DMS79 (cell line): ENCODE measurements around the gene HMGB4.

Source experiments
- DNase-seq: peaks from one replicate; lab custom pipeline; 2025; lab: John Stamatoyannopoulos, UW

HMGB4 gene

DNA sequence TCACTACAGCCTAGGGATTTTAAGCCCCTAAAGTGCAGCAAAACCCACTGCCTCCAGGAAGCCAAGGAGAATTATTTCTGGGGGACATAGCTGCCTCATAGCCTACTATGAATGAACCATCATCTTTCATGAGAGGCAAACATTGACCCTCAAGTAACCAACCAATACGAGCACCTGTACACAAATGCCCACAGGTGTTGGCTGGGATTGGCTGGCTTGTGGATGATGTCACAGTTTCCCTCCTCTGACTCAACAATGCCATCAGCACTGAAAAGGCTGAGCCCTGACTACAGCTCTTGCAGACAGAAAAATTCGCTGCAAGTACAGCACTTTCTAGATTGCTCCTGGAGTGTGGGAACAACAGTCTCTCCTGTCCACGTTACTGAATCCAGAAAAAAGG is at the start of gene HMGB4:
Gene HMGB4 (plus strand): TSS at position 301 of the 400 bp plus-strand sequence. CDS start 113 bp downstream, outside the sequence.
- DNase-seq, result no peak

- DNase-seq, result no peak
Measured at GRCh38 chr1:33814166-33814565, 49.7 kb upstream of the HMGB4 start.

DNA sequence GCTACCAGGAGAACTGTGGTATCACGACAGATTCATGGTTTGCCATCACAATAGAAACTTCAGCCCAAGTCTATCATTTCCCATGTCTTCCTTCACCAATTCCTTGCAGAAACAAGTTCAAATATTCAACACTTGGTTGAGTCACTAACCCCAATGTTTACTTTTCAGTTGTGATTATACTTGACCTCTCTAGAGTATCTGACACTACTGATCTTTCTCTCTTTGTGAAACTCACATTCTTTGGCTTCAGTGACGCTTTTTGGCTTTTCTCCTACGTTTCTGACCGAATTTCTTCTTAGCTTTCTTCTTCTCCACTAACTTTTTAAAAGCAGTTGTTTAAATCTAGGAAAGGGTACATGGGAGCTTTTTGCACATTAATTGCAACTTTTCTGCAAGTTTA is 48.8 kb upstream of the HMGB4 start:
- no peak for DNase-seq

GRCh38 chr1:33818071-33818470 is 45.8 kb upstream of the HMGB4 start:
- peak; percentile 5 for DNase-seq

GRCh38 chr1:33819290-33819912 is 44.5 kb upstream of the HMGB4 start:
- no peak for DNase-seq

GRCh38 chr1:33819913-33820311 is 44.0 kb upstream of the HMGB4 start:
- DNase-seq, result no peak

GRCh38 chr1:33820804-33821203 is 43.1 kb upstream of the HMGB4 start:
- DNase-seq, result no peak

- no peak for DNase-seq
Measured at GRCh38 chr1:33821291-33821690, 42.6 kb upstream of the HMGB4 start.

- no peak for DNase-seq
Measured at GRCh38 chr1:33822396-33822795, 41.5 kb upstream of the HMGB4 start.

DNA sequence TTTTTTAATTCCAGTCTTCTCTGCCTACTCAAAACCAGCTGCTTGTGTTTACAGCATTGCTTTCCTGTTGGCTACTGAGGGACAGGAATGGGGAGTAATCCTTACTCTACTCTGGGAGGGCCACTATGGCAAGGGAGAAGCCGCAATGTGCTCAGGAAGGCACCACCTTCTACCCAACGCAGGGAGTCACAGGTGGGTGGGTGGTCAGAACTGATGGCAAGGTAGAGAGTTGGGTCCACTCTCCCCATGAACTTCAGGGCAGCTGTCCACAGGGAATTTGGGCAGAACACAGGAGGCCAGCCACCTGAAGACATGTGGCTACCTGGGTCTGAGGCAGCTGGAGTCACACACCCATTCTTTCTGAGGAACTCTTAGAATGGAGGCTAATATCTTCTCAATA is 40.5 kb upstream of the HMGB4 start:
- no peak for DNase-seq

DNA sequence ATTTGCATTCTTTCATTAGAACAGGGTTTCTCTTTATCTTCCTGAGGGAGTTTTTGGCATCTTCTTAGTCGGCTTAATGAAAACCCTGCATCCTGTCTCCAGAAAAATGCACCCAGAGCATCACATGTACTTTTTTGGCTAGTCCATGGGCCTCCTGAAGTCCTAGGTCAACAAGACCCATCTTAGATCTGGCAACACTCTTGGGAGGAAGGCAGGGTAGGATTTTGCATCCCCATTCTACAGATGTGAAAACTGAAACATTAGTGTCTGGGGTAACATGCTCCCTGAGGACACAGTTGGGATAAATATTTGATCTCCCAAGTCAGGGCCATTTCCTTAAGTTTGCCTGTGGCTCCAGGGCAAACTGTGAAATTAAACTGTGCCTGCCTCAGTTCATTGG is 40.0 kb upstream of the HMGB4 start:
- DNase-seq, result no peak

DNA sequence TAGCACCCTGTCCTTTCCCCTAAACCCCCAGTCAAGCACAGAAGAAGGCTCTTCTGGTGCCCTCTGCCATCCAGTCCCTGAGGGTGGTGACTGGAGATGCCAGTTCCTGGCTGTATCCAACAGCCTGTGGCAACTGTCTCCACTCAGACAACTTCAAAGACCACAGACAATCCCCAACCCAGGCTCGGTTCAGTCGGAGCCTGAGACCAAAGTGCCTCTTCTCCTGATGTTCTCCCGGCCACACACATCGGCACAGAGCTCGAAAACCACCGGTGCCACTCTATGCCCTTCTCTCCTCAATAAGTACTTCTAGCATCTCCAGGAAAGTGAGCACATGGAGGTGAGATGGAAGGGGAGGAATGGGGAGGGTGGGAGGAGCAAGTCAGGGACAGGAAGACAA is 39.6 kb upstream of the HMGB4 start:
- DNase-seq, result no peak

DNA sequence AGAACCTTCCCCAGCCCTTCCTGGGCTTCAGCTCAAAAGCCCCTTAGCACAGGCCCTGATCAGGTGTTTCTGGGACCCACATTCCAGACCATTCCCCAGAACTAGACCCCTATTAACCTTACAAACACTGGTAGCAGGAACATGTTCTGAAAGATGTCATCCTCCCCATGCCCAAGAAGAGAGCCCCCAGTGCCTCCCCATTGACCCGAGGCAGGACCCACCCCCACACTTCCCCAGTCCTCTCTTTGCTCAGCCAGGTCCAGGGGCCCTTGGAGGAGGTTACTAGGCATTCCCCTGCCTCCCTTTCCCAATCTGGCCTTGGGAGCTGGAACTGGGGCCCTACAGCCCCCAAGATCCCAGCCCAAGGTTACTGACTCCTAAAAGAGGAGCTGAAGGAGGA is 38.9 kb upstream of the HMGB4 start:
- no peak for DNase-seq

DNA sequence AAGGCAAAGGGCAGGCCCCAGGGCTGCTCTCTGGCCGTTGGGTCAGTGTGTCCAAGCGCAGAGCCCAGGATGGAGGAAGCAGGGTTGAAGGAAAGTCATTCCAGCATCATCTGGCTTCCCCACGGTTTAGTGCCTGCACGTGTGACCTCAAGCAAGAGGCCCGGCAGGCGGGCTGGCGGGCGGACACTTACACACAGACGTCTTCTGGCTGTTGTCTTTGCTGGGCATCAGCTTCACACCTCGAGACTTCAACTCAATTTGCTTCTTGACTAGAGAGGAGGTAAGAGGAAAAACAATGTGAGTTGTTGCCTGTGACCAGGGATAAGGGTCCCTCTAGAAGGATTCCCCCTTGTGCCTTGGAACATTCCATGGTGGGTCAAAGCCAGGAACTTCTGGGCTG is 38.4 kb upstream of the HMGB4 start:
- no peak for DNase-seq

GRCh38 chr1:33826311-33826710 is 37.6 kb upstream of the HMGB4 start:
- no peak for DNase-seq

DNA sequence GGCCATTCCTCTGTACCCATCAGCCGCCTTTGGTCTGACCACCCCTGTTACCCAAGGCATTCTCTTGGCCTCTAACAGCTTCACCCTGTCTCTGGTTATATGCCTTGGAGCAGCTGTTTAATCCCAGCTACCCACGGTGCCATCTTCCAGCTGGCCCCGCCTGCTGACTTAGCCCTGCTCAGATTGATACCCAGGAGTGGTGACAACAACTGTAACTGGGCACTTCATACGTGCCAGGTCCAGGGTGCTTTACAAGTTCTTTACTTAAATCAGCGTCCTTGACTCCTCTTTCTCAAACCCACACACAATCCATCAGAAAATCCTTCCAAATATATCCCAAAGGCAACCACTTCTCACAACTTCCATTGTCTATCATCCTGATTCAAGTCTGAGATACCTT is 37.2 kb upstream of the HMGB4 start:
- DNase-seq, result no peak

DNA sequence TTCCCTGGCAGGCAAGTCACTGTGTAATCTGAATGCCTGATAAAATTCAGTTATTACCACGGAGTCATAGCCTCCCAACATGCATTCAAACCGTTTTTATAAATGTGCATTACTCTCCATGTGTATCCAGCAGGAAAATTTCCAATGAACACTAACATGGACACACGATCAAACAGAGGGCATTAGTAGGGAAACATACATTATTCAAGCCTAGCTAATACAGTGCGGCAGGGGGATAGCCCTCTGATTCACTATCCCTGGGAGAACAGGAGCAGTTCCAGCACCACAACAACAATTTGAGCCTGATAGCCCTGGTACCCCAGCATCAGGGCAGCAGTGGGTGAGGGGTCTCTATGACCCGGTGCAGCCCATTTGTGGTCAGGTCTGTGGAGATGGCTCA is 35.8 kb upstream of the HMGB4 start:
- DNase-seq, result no peak

DNA sequence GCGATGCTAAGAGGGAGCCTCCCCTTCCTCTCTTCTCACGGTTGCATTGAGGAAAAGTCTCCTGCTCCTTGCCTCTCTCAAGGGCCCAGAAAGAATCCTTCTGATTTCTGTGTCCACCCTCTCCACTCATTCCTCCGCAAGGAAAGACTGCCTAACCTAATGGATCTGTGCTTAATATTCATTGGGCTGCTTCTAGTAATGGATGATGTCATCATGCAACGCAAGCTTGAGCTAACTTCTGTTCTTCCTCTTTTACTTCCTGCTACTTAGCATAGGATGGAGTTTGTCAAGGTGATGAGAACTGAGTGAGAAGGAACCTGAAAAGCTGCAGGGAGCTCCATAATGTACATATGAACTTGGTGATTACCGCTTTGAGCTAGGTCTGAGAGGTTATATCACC is 35.2 kb upstream of the HMGB4 start:
- DNase-seq, result no peak

GRCh38 chr1:33836911-33837310 is 27.0 kb upstream of the HMGB4 start:
- DNase-seq, result no peak

GRCh38 chr1:33837635-33838034 is 26.2 kb upstream of the HMGB4 start:
- no peak for DNase-seq

DNA sequence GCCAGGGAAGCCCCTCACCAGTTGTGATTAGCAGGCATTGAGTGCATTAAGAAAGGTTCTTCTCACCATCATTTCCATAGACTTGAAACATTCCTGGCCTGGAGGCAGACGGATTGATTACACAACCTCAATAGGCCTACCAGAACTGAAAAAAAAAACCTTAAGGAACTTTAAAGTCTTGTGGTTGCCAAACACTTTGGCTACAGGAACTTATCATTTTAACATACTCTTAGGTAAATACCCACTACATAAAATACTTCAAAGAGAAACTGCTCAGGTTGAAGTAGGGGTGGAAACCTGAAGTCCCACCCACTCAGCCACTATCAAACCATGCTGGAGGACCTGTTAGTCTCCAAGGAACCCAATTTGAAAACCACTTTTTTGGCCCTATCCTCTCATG is 22.4 kb upstream of the HMGB4 start:
- no peak for DNase-seq

DNA sequence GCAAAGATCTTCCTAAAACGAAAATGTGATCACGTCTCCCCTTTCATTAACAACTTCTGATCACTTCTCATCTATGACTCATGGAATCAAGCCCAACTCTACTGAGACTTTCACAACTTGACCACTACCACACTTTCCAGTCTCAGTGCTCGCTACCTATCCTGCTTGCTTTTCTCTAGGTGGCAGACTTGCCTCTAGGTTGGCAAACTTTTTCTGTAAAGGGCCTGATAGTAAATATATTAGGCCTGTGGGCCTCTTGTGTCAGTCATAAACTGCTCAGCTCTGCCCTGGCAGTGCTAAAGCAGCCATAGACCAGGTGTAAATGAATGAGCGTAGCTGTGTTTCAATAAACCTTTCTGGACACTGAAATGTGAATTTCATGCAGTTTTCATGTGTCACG is 21.5 kb upstream of the HMGB4 start:
- no peak for DNase-seq

DNA sequence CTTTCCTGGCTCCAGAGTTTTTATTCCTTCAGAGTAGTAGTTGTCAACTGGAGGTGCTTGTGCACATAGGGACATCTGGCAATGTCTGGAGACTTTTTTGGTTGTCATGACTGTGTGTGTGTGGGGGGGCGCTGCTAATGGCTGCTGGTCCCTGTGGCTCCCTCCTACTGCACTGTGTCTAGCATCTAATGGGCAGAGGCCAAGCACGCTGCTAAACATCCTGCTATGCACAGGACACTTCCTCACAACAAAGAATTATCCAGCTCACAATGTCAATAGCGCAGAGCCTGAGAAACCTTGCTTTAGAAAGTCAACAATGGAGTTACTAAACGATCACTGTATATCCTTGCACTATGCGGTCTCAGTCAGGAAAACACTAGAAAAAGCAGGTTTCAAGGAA is 19.7 kb upstream of the HMGB4 start:
- DNase-seq, result no peak

GRCh38 chr1:33846861-33847260 is 17.0 kb upstream of the HMGB4 start:
- DNase-seq, result no peak
